ENCODE measurements around the gene BRSK2.

Gene BRSK2

DNA sequence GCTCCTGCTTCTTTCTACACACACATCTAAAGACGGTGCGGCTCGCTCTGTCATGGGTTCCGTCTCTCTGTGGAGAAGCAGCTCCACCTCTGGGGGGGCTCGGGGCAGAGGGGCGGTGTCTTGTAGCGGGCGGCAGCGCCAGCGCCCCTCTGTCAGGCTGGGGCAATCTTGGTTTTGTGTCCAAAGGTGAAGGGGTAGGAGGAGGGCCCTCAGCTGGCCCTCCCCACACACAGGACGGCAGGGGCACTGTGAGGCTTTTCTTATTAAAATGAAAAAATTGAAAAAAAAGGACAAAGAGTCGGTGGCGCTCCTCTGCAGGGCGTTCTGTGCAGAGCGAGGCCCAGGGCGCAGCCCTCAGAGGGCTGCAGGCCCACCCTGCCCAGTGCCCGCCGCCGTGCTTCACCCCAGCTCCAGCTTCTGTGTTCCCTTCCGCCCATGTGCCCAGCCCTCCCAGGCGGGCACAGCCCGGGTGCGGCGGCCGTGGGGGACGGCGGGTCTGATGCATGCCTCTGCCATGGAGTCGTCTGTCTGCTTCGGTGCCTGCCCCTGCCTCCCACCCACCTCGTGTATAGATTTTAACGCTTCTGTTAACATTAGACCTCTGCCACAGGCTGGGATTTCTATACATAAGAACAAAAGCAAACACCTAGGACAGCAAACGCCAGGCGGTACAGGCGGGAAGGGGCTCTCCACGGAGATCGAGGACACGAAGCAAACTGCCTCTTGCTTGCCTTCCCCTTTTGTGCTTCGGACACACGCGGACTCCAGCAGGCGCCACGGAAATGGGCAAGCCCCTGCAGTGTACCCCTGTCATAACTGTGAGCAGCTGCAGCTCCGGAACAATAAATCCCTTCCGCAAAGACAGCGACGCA lies 72.3 kb downstream of the BRSK2 start:
- no peak for DNase-seq (ENCODE audit: extremely low read depth in 1 of 2, low read depth in 1 of 2)

DNA sequence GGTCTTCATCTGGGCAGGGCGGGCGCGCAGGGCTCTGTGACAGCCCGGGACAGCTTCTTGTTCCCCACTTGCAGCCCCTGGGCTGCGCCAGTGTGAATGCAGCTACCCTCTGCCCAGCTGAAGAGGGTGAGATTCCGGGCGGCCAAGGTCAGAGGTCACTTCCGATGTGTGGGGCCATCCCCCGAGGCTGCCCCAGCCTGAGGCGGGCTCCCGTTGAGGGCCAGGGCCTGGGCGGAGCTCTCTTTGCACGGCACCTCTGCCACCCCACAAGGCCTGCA lies 72.9 kb downstream of the BRSK2 start:
- no peak for DNase-seq (ENCODE audit: extremely low read depth in 1 of 2, low read depth in 1 of 2)

DNA sequence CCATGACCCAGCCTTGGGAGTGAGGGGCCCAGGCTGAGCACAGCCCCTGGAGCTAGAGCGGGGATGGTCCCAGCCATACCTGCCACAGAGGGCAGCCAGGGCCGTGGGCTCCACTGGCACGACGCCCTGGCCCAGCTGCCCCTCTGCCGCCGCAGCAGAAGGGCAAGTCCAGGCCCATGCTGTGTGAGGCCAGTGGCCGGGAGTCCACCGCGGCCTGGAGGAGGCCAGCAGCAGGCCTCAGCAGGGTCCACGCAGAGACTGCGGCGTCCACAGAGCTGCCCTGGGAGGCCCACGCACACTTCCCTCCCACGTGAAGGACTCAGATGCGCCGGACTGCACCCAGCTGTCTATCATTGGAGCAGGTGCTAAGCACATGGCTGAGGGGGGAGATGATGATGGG lies 73.3 kb downstream of the BRSK2 start:
- DNase-seq (ENCODE audit: extremely low read depth in 1 of 2, low read depth in 1 of 2): no peak

DNA sequence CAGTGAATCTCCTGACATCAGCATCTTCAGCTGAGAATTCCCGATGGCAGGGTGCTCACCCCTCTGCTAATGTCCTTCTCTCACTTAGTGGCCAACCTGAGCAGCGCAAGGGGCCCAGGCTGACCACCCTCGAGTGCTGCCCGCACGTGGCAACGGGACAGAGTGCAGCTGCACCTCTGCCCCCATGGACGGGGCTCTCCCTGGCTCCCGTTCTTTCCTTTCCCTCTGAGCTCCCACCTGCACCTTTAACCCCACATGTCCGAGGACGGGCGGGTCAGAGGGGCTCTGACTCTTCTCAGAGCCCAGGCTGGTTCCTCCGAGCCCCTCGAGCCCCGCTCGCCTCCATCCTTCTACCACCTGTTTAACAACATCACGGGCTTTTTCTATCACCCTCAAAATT lies 77.0 kb downstream of the BRSK2 start:
- no peak for DNase-seq (ENCODE audit: extremely low read depth in 1 of 2, low read depth in 1 of 2)

DNA sequence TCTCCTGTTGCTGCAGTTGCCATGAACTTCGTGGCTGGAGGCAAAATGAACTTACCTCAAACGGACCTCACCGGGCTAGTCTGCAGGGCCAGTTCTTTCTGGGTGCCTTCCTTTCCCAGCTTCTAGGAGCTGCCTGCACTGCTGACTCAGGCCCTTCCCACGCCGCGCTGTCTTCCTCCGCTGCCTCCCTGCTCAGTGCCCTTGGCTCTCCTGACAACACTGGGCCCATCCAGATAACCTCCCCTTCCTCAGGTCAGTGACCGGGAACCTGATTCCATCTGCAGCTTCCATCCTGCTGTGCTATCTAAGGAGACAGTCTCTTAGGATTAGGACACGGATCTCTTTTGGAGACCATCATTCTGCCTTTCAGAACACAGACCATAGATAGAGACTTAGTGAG lies 77.5 kb downstream of the BRSK2 start:
- DNase-seq (ENCODE audit: extremely low read depth in 1 of 2, low read depth in 1 of 2): no peak

DNA sequence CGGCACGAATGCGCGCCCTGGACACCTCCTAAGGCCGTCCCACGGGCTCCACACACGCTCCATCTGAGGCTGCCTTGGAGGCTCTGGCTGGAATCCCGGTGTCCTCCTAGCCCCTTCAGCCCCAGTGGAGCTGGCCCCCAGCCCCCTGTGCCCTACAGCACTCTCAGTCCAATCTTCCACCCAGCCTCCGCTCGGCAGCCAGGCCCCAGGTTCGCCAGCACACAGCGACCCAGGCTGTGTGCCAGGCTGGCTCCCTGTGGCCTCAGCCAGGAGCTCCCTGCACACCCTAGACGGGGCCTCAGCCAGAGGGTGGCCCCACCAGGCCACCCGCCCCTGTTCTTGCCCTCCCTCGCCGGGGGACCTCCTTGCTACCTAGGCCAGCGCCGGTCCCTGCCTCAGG lies 78.3 kb downstream of the BRSK2 start:
- DNase-seq (ENCODE audit: extremely low read depth in 1 of 2, low read depth in 1 of 2): no peak

DNA sequence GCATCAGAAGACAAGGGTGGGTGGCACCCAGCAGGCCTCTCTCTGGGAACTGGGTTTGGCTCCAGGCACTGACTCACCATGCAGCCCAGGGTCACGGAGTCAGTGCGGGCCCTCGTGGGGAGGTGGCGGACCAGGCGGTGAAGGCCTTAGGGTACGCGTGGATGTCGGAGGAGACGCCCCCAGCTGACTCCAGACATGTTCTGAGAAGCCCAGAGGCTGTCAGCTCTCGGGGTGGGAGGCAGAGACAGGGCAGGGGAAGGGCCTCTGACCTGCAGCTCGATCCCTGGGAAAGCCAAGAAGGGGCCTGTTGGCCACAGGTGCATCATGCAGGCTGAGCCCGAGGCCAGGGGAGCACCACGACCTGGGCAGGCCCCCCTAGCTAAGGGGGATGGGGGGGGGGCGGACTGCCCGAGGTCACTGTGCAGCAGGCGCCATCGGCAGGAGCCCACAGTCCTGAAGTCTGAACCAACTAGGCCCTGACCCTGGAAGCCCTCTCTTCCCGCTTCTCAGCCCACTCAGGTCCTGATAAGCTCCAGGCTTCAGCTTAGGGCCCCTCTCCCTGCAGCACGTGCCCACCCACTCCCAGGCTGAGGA lies 78.8 kb downstream of the BRSK2 start:
- DNase-seq (ENCODE audit: extremely low read depth in 1 of 2, low read depth in 1 of 2): no peak

DNA sequence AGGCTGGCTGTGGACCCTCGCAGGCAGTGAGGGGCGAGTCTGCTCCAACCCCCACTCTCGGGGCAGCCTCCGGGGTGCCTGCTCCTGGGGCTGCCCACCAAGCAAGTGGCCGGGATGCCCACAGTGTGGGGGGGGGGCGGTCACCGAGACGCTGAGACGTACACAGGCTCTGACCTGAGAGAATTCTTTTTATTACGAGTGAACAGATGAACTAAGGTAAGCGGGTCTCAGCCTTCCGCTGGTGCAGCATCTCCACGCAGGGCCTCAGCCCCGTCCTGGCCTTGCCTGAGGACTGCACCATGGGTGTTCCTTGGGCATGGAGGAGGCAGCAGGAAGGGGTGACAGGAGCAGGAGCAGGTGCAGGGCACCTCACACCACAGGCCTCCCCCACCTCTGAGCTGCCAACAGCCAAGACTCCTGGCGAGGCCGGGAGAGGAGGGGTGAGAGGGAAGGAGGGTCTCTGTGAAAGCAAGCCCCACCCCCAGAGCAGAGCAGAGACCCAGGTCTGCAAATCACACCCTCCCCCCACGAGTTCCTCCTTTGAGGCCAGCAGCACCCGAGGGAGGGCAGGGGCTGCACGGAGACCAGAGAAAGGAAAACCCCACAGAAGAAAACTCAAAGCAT lies 79.7 kb downstream of the BRSK2 start:
- no peak for DNase-seq (ENCODE audit: extremely low read depth in 1 of 2, low read depth in 1 of 2)

DNA sequence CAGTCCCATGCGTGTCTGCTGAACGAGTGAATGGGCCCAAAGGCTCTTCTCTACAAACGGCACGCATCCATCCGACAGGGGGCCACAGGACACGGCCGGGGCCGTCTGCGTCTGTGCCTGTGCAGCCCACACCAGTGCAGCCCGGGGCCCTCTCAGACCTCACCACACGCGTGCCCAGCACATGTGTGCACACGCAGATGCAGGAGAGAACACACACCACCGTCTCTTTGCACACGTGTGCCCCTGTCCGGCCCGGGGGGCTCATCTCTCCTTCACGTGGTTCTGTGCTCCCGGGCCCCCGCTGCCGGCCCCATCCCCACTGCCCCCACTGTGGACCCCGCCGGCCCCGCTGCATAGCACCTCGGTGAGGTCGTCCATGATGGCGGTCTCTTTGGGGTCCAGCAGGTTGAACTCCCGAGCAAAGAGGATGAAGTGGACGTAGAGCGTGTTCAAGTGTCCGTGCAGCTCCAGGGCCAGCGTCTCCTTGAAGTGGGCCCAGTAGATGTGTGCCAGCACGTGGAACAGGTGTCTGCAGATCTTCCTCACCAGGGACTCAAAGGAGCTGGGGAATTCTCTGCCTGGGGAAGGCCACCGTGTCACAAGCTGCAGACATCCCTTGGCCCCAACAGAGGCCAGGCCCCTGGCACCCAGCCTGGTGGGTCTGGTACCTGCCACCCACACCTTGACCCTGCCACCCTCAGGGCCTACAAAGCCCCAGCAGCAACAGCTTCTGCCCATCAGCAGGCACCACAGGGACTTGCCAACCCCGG lies 80.4 kb downstream of the BRSK2 start:
- no peak for DNase-seq (ENCODE audit: extremely low read depth in 1 of 2, low read depth in 1 of 2)

DNA sequence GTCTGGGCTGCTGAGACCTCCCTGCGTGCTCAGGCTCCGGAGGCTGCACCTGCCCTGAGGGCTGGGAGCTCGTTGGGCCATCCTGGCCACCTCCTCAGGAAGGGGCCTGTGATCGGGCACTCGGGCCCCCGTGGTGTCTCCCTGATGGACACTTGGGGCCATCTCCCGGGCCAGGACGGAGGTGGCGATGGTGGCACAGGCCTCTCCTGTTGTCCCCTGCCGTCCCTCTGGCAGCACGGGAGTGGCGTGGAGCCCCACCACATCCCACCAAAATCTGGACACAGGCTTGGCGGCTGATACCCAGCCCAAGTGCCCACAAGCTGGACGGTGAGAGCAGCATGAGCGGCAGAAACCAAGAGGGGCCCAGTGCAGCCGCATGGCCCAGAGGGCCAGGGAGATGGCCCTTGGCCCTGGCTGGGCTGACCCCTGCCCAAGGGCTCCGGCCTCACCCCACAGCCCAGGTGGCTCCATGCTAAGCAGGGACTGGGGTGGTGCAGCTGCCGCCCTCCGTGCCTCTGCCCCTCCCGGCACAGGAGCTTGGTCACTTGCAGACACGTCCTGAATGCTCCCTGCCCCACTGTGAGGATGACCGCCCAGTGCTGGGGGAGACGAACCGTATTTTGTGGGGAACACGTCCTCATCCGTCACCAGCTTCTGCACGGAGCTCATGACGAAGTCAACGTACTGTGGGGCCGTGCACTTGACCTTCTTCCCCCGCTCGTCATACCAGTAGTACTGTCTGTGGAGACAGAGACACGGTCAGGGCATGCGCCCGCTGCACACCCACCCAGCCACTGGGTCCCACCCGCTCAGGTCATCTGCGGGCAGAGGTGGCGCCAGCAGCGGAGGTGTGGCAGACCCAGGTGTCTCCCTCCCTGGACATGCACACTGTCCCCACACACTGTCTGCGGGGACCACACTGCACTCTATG lies 81.2 kb downstream of the BRSK2 start:
- no peak for DNase-seq (ENCODE audit: extremely low read depth in 1 of 2, low read depth in 1 of 2)

DNA sequence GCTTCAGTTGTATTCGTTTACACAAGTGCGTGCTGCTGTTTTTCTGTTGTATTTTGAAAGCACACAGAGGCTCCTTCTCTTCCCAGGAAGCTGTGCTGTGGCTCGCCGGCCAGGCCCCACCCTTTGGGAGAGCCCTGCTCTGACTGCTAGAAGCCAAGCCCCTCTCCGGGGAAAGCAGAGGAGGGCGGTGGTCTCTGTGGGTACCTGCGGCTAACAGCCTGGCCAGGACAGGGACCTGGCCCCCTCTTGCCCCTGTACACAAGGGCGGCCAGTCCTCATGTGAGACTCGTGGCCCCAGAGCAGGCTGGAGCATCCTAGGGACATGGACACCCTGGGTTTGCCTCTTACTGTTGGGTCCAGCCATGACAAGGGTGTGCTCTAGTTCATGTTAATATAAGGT lies 82.0 kb downstream of the BRSK2 start:
- no peak for DNase-seq (ENCODE audit: extremely low read depth in 1 of 2, low read depth in 1 of 2)

DNA sequence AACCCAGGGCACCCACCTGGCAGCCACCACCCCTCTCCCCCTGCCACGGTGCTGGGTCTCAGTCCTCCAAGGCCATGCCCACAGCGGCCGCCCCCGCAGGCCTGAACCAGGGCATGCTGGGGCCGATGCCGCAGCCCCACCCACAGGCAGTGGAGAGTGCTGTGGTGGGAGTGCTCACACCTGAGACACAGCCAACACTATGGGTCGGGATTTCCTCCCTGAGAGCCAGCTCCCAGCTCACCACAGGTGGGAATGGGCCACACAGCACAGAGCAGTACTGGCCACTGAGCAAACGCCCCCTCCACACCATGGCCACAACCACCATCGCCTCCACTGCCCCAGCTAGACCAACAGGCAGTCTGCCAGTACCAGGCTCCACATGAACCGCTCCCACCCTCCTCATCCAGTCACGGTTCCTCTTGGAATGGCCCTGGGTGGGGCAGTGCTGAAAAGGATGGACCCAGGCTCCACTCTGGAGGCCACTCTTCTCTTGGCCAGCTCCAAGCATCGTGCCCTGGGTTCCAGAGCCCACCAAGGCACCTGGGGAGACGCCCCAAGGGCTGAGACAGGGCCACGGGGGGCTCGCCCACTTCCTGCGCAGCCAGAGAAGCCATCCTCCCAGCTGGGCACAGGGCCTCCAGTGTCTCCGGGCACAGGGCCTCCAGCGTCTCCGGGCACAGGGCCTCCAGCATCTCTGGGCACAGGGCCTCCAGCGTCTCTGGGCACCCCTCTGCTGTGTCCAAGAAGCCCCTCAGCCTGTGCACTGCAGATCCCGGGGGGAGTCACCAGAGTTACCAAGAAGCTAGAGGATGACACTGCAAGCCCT lies 82.7 kb downstream of the BRSK2 start:
- DNase-seq (ENCODE audit: extremely low read depth in 1 of 2, low read depth in 1 of 2): no peak

DNA sequence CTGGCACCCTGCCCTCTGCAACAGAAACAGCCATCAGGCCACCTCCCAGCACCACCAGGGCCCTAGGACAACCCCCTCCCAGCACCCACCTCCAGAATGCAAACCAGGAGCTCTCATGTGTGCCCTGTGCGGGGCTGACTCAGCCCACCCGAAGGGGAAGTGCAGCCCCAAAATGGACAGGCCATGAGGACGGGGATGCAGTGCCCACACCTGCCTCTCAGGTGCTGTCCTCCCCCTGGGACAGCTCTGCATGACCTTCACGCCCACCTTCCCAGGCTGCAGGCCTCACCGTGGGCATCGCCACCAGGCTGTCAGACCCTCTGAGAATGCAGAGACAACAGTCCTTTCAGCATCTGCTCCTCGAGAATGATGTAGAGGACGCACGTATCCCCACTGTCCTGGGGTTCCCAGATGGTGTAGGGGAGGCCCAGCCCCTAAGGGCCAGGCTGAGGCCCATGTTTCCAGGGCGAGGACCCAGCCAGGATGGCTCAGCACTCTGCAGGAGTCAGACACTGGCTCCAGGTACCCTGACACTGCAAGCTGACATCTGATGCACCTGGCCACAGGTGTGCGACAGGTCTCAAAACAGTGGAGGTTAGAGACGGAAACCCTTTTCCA lies 83.4 kb downstream of the BRSK2 start:
- DNase-seq (ENCODE audit: extremely low read depth in 1 of 2, low read depth in 1 of 2): no peak

DNA sequence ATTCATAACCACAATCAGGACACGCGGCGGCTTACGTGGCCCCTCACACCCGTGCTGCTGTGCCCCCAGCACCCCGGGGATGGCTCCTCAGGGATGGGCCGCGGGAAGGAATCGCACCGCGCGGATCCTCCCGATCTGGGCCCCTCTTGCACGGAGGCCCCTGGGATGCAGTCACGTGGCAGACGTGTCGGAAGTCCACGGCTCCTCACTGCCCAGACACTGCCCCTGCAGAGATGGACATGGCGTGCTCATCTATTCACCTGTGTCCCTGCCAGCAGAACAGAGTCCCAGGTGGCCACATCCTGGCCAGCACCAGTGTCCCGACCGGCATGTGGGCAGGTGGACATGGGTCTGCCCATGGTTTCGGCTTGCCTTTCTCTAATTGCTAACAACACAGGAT lies 84.1 kb downstream of the BRSK2 start:
- DNase-seq (ENCODE audit: extremely low read depth in 1 of 2, low read depth in 1 of 2): no peak

DNA sequence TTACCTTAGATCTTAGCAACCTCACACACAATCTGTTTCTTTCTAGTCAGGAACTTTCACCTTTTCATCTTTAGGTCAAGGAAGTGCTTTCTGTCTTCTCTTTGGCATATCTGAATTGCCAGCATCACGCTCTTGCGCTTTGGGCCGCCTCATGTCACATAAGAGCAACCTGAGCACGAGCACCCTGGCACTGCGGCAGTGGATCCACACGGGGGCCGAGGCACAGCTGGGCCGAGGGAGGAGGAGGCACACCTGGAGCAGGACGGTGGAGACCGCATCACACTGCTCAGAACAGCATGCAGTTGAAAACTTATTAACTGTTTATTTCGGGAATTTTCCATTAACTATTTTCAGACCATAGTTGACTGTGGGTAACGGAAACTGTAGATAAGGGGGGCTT lies 86.1 kb downstream of the BRSK2 start:
- no peak for DNase-seq (ENCODE audit: extremely low read depth in 1 of 2, low read depth in 1 of 2)

DNA sequence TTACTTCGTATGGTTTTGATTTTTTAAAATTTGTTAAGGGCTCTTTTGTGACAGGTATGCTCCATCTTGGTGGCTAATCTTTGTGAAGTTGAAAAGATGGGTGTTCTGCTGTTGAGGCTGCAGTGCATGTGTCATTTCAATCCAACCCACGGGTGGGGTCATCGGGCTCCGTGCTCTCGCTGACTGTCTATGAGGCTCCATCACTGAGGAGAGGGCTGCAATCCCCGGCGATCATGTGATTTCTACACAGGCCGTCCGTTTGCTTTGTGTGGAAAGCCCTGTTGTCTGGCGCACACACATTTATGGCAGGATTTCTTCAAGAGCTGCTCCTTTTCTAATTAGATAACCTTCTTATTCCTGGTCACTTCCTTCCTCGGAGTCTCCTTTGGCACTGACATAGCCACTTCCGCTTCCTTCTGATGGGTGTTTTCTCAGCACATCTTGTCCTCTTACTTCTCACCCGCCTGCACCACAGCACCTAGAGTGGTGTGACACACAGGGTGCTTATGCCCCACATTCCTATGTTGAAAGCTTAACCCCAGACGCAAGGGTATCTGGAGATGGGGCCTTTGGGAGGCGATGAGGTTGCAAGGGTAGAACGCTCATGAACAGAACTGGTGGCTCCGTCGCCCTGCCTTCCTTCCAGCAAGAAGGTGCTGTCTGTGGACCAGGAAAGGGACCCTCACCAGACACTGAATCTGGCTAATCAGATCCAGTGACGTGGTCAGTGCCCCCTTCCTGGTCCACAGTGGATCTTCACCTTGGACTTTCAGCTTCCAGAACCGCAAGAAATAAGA lies 87.4 kb downstream of the BRSK2 start:
- no peak for DNase-seq (ENCODE audit: extremely low read depth in 1 of 2, low read depth in 1 of 2)

DNA sequence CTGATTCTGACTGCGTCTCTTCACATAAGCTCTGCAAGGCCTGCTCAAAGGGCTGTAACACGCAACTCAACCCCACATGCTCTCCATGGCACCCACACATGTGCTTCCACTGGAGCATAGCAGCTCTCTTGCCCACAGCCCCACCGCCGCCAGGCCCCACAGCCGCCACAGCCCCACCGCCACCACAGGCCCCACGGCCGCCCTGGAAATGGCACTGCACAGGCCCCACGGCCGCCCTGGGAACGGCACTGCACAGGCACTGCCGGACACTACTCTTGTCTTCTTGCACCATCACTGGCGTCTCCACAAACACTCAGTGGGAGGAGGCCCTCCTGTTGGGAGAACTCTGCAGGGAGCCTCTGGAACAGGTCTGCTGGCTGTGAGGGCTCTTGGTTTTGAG lies 88.3 kb downstream of the BRSK2 start:
- DNase-seq (ENCODE audit: extremely low read depth in 1 of 2, low read depth in 1 of 2): no peak

DNA sequence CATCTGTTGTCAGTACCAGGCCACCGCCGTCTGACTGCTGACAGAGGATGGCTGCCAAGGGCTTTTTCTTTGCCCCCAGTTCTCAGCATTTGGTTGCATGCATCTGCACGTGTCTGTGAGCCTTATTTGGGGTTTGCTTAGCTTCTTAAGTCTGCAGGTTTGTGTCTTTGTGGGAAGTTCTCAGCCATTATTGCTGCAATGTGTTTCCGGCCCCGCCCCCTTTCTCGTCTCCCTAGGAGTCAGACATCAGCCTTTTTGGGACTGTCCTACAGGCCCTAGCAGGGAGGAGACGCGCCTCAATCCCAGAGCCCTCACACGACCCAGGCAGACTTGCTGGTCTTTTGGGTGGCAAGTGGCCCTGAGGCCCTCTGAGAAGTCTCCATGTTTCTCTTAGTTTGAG lies 88.8 kb downstream of the BRSK2 start:
- DNase-seq (ENCODE audit: extremely low read depth in 1 of 2, low read depth in 1 of 2): no peak
